NOMO-1 (cell line): ENCODE measurements around the gene SYPL2.

Source experiments
- DNase-seq, 2 experiments: peaks; one replicate each; lab custom pipeline; 2025; ENCODE audit not compliant: unreplicated experiment in 2 of 2; lab: John Stamatoyannopoulos, UW

Gene SYPL2

DNA sequence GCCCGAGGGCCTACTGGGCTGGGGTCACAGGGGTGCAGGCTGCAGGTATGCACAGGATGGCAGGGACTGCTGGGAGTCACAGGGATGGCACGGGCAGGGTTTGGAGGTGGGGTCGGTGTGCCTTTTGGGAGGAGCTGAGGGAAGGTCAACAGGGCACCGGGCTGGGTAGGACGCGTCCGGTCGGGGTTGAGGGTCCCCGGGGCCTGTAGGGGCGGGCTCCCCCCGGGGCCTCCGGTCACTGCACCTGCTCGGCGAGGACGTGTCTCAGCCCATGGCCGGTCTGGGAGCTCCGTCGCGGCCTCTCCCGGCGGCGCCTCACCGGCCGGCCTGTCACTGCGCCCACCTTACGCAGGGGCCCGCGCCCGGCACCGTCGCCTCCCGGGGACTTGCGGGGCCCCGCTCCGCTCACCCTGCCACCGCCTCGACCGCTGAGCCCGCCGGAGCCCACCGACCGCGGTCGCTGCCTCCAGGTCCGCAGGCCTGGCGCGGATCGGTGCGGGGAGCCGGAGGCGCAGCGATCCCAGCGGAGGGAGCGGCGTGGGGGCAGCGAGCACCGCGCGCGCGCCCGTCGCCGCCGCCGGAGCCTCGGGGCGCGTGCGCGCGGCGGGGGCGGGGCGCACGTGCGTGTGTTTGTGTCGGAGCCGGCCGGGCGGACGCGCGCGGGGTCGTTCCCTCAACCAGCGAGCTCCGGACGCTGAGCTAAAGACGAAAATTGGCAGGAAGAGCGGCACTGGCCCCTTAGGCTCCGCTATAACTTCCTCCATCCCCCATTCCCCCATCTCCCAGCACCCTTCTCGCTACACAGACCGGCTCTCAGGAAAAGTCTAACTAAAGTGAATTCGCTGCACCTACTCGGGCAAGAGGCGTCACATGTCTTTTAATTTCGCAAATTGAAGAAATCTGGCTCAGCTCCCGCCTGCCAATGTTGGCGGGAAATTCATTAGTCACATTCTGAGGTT lies 43.1 kb downstream of the SYPL2 start, which contains the start of gene AMIGO1:
Gene AMIGO1 (minus strand): TSS at position 552 of the 959 bp plus-strand sequence. CDS start 815 bp downstream, outside the sequence.
- peak; percentile 34 to 59 for DNase-seq

DNA sequence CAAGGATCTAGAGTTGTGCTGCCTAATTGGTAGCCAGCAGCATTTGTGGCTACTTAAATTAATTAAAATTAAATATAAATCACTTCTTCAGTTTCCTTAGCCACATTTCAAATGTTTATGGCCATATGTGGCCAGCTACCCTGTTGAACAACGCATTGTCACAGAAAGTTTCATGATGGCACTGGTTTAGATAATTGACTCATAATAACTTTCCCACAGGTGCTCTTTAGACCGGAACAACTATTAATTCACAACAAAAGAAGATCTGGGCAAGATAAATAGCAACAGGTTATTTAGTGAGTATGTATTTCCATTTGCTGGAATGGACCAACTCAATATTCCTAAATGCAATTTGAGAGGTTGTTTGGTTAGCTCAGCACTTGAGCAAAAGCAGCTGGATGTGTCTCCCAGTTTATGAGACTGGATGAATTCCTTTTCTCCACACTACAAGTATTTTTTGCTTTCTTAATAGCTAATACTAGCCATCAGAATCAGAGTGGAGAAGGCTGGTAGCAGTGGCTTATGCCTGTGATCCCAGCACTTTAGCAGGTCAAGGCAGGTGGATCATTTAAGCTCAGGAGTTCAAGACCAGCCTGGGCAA lies 46.9 kb downstream of the SYPL2 start:
- no peak for DNase-seq

DNA sequence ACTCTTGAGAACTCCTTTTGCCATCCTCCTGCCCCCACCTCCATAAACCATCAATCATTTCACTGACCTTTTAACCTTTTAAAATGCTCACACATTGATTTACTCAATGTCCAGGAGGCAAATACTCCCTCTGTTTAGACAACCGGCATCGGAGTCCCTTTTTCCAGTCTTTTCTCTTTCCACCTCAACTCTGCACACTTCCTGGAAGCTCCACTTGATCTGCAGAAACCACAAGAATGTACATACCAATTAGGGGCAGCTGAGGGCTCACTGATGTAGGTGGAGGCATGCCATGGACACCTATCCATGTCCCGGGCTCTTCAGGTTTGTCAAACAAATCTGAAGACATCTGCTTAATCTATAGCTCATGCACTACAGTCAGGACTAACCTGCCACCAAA lies 48.5 kb downstream of the SYPL2 start:
- DNase-seq, result no peak

DNA sequence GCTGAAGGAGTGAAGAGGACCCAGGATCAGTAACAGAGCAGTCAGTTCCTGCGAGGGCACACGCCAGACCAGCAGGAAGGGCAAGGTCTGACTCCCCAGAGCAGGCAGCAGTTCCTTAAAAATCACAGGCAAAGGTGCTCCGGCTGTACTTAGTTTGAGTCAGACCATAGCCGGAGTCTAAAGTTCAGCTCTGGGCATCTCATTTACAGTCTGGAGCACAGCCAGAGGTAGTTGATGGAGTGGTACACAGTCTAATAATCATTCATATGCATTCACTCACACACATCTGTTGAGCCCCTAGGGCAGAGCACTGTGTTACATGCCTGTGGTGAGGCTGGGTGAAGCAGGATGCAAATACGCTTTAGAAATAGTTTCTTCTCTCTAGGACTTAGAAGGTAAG lies 50.5 kb downstream of the SYPL2 start:
- no peak for DNase-seq

DNA sequence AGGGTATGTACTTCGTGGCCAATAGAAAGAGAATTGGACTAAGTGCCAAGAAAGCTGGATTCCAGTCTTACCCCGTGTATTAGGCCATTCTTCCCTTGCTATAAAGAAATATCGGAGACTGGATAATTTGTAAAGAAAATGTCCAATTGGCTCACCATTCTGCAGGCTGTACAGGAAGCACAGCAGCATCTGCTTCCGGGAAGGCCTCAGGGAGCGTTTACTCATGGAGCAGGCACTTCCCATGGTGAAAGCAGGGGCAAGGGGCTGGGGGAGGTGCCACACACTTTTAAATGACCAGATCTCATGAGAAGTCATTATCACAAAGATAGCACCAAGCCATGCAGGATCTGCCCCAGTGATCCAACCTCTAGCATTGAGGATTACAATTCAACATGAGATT lies 51.0 kb downstream of the SYPL2 start:
- DNase-seq, result no peak

DNA sequence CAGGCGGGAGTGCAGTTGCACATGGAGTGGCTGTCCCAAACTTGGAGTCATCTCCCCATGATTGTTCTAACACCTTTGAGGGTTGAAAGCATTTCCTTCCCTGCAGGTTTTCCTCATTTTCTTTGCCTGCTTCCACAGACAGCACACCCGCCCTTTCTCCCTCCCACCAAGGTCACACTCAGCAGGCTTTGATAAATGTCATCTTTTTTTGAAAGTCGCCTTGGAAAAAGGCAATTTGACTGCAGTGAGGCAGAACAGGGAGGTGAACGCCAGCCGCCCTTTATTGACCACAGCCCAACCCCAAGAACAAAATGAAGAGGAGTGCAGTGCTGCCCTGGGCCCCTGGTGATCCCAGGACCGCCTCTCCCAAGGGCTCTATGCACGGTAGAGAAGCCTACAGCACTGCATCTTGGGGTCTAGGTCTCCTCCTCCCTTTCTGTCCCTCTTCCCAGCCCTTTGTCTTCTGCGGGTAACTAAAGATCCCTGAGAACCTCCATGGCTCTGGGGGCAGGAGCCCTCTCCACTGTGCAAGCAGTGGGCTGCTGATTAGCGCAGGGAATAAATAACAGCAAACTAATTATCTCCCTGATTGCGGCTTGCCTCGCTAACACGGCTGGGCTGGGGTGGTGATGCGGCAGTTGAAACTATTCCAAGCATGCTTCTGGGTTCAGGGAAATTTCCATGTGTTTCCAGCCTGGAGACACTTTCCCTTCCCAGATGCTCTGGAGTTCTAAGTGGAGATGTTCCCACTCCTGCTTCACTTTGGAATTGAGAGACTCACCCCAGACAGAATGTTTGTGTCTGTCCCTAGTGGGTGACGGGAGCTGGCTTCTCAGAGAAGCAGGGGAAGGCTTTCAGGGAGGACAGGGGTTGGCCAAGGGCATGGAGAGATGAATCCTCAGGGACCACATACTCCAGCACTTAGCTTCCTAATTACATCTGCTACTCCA lies 54.9 kb downstream of the SYPL2 start:
- DNase-seq, result no peak

DNA sequence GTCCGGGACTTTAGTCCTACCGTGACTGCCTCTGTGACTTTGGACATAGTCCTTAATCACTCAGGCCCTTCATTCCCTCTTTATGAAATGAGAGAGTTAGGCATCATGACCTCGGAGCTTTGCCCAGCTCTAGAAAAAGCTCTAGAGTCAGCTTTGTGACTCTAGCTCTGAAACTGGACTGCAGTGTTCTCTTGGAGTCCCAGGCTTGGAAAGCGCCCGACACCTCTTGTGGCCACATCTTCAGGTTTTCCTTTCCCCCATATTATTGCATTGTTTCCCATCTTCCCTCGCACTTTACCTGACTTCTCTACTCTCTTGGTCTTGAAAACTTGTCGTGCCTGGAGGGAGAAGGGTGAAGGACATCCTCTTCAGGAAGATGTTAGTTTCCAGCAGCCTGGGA lies 55.7 kb downstream of the SYPL2 start:
- no peak for DNase-seq

DNA sequence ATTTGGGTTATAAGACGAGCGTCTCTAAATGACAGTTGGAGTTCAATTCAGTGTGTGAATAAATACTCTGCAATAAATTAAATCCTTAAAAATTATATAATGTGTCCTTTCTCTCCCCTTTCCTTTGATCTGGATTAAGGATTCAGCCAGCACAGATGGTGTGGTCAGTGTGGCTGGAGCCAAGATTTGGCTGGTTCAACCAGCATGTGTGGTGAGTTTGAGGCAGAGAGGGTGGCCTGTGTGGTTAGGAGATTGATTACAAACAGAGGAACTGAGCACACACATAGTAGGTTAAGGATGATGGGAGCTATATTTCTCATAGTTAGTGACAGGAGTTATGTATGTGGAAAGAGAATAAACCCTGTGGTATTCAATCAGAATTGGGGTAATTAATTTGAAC lies 57.4 kb downstream of the SYPL2 start:
- no peak for DNase-seq

DNA sequence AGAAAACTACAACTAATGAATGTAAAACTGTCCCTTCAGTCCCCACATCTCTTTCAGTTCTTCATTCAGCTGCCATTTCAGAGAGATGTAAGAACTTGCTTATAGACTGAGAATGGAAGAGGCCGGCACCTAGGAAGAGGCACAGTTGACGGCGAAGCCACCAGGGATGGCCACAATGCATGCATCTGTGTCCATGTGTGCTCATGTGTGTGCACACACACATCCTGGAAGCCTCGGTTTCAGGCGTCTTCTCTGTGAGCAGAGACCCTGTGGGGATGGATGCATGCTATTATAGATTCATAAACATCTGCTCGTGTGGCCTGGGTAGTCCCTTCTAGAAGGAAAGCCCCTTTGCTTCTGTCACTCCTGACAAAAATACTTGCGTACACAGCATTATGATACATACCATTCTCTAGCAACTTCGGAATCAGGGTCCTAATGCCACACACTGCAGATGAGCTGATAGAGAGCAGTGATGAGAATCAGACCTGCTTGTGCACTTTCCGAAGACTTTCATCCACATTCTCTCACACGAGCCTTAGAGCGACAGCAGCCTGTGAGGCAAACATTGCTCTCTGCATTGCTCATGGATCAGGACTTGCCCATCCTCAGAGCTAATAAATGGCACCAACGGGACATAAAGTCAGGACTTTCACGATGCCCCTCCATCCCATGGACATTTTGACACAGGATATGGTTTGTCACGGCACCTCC lies 60.9 kb downstream of the SYPL2 start:
- DNase-seq, result no peak

DNA sequence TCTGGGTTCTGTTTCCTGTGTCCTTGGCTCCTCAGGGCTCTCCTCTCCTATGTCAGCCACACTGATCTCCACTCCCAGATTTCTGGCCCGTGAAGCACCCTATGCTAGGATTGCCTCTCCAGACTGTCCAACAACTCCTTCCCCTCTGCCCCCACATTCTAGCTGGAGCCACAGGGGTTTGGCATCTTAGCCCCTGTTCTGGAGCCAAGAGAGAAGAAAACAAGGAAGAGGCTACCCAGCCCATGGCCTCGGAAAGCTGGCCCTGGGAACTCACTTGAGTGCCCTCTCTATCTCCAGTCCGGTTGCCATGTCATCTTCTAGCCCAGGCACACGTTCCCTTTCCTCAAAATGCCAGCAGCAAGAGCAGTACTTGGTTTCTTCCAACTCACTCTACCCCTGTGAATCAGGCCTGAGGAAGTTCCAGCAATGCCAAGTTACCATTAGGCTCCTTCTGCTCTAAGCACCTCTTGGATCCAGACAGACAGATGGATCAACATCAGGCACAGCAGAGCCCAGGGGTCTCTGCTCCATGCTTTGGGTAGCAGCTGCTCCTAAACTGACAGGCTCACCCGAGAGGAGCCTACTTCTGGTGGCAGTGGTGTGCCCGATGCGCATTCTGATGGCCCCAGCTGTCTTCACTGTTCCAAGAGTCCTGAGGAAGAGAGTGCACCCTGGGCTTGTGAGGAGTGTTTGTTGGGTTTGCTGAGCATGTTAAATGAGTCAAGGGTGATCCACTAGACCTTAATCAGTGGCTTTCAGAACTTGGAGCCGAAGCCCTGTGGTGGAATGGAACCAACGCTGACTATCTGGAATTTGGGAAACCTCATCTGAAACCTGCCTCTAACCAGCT lies 61.7 kb downstream of the SYPL2 start:
- DNase-seq, result no peak

DNA sequence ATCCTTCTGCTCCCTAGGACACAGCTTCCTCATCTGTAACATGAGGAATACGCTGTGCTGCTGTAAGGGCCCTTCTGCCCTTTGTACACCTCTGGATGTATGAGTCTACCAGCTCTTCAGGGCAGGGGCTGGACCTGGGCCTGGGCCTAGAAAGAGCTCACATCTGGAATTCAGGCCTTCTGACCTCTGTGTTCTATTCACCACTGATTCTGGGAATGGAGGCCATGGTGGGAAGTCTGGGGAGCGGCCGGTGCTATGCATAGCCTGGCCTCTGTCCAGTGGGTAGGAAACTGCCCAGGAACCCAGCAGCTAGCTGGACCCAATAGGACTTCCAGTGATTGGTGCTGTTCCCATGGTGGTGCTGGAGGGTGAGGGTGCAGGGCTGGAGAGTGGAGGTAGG lies 62.4 kb downstream of the SYPL2 start:
- no peak for DNase-seq

DNA sequence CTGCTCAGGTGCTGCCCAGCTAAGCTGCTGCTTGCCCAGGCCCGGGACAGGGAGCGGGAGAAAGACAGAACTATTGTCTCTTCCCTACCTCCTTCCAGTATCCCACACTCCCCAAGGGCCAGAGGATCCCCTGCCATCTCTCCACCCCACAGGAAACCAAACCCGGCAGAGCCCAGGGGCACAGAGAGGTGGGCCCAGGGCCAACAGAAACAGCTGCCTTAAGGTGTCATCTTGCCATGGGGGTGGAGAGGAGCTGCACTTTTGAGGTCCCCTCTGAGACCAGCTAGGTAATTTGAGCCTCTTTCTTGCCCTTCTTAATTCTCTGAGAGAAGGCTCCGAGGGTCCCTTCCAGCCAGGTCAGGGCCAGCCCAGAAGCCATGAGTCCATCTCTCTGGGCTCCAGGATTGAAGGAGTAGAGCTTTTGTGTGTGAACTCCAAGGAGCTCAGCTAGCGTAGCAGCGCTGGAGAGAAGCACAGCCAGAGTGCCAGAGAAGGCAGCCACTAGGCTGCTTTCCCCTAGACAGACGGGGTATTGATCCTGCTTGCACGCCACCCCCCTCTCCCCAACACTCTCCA lies 63.6 kb downstream of the SYPL2 start:
- DNase-seq, result no peak

DNA sequence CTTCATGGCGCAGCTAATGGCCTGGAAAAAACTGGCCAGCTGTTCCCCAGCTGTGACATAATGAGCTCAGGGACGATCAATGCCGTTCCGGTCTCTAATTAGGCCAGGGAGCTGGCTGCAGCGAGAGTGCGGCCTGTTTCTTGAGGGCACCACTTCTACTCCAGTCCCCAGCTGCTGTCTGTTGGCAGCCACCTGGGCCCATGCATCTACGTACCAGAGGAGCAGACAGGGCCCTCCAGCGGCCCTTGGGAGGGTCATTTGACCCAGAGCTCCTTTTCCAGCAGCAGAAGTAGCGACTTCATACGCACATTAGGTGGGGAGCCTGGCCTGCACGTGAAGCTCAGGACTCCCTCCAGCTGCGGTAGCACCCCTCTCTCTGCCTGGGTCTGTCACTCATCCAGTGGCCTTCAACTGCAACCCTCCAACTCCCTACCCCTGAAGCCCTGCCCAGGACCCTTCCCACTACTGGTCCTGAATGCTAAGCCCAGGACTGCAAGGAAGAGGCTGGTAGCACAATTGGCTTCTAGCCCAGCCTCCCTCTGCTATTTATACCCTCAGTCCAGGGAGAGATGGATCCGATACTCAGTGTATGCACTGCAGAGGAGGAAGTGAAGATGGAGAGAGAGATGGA lies 64.2 kb downstream of the SYPL2 start:
- DNase-seq, result no peak

DNA sequence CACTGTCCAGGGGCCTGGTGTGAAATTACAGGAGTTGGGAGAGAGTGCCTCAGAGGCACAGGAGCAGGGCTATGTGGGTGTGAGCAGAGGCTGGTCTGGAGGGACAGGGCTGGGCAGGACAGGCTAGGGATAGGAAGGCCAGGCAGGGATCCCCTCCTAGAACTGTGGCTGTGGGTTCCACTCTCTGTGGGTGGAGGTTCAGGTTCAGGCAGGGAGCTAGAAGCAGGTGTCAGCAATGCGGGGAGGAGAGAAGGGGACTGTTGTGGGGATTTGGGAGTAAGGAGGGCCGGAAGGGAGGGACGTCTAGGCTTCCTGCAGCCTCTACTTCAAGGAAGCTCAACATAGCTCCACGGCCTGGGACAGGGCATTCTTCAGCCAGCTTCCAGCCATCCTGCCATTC lies 65.0 kb downstream of the SYPL2 start:
- DNase-seq, result no peak
